BLaER1 treated with 17β-estradiol and CSF1 and Interleukin-3, amounts not matched to agents 10 nM and 100 nM (cell line): ENCODE measurements around the gene CALML5.

Source experiments
- H3K27ac ChIP-seq, 11 experiments: shearing (Covaris generic); formaldehyde crosslinking; 2 replicates each; pipeline ENCODE4 v1.8.1; 2022
- H3K27me3 ChIP-seq, 11 experiments: shearing (Covaris generic); formaldehyde crosslinking; 2 replicates each; pipeline ENCODE4 v1.8.1; 2022
- H3K36me3 ChIP-seq, 11 experiments: shearing (Covaris generic); formaldehyde crosslinking; 2 replicates each; pipeline ENCODE4 v1.8.1; 2022
- H3K4me1 ChIP-seq, 10 experiments: shearing (Covaris generic); formaldehyde crosslinking; 2 replicates each; pipeline ENCODE4 v1.8.1; 2022
- H3K4me2 ChIP-seq, 11 experiments: shearing (Covaris generic); formaldehyde crosslinking; 2 replicates each; pipeline ENCODE4 v1.8.1; 2022
- H3K4me3 ChIP-seq, 10 experiments: shearing (Covaris generic); formaldehyde crosslinking; 2 replicates each; pipeline ENCODE4 v1.8.1; 2022
- H3K9ac ChIP-seq, 11 experiments: shearing (Covaris generic); formaldehyde crosslinking; 2 replicates each; pipeline ENCODE4 v1.8.1; 2022
- H3K9me3 ChIP-seq, 11 experiments: shearing (Covaris generic); formaldehyde crosslinking; replicated peaks in 1 of 11; 2 replicates each; pipeline ENCODE4 v1.8.1; 2022
- H4K20me1 ChIP-seq, 11 experiments: shearing (Covaris generic); formaldehyde crosslinking; 2 replicates each; pipeline ENCODE4 v1.8.1; 2022
- Cebpa-rat ChIP-seq, 11 experiments: shearing (Covaris generic); IDR thresholded peaks; 2 replicates each; pipeline ENCODE4 v1.8.1; 2022

Gene CALML5

DNA sequence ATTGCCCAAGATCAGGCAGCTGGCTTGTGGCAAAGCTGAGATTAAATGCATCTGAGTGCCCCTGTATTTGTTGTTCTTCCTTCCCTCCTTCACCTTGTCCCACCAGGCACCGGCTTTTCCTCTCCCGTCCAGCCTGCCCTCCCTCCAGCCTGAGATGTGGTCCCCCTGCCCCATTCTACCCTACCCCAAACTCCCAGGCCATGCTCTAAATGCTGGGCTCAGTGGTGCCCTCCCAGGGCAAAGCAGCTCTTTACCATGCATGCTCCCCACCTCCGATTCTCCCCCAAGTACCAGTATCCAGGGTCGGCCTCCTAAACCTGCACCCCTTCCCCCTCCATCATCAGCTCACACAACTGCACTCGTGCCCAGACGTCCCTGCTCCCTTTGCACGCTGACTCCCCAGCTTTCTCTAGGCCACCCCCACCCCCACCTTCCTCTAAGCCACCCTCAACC, 36.5 kb downstream of the CALML5 start:
- Histone ChIP-seq H3K9me3 (peaks cover 0 to 4% (median 3%) of the 10 kb centered on the region in 11 experiments; a peak in 16 of 22 replicates), H3K27me3 (no peaks in the 10 kb centered on the region), H3K4me2 (peak overlapping the region in 9 of 11 experiments; percentile 42 to 81 (median 74); a peak in 16 of 22 replicates), H3K36me3 (peaks cover 2 to 31% (median 26%) of the 10 kb centered on the region in 11 experiments; a peak in 17 of 22 replicates), H3K4me1 (peaks cover 14 to 25% (median 23%) of the 10 kb centered on the region in 10 experiments), H3K9ac (no peak overlapping the region), H3K27ac (no peak overlapping the region), H3K4me3 (no peak overlapping the region), H4K20me1 (no peaks in the 10 kb centered on the region)
- TF ChIP-seq Cebpa-rat (IDR thresholded peaks at IDR 0.05) = no peak

DNA sequence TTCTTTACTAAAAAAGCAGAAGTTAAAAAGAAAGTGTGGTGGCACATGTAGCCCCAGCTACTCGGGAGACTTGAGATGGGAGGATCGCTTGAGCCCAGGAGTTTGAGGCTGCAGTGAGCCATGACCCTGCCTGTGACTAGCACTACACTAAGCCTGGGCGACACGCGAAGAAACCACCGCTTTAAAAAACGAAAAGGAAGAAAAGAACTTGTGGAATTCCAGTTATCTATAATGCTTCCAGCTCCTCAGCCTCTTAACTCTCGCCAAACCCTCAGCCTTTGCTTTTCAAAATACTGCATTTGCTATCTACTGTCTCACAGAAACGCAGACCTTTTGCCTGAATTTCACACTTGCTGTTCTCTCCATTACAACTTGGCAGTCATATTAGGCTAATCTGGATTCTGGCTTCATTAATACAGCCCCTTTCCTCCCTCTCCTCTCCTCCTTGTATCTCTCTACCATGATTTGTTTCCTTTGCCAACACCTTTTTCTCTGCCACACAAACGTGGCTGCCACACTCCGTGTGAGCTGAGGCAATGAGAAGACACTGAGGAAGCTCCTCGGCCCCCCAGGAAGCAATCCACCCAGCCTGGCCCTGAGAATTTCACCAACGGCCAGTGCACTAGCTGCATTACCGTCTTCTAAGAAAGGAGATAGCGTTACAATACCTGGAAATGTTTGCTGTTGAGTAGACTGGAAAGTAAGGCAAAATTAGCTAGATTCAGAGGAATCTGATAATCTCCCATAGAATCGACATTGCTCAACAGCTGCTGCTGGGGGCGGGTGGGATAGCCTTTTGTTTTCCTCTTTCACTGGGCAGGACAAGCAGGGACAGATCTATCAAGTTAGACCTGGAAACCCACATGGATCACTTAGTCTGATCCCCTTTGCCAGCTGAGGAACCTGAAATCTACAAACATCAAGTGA, 37.2 kb downstream of the CALML5 start:
- Histone ChIP-seq H4K20me1 (no peaks in the 10 kb centered on the region), H3K4me1 (peaks cover 14 to 25% (median 23%) of the 10 kb centered on the region in 10 experiments), H3K9me3 (no peaks in the 10 kb centered on the region), H3K4me3 (no peak overlapping the region), H3K27ac (peak overlapping the region in 5 of 11 experiments; percentile 12 to 44 (median 28); a peak in 5 of 22 replicates), H3K36me3 (peaks cover 2 to 38% (median 30%) of the 10 kb centered on the region in 11 experiments; a peak in 18 of 22 replicates), H3K9ac (peak overlapping the region in 3 of 11 experiments; percentile 4 to 7 (median 7); a peak in 2 of 22 replicates), H3K4me2 (peak overlapping the region; percentile 42 to 81 (median 74)), H3K27me3 (no peaks in the 10 kb centered on the region)
- no peak for TF ChIP-seq Cebpa-rat (IDR thresholded peaks at IDR 0.05)

DNA sequence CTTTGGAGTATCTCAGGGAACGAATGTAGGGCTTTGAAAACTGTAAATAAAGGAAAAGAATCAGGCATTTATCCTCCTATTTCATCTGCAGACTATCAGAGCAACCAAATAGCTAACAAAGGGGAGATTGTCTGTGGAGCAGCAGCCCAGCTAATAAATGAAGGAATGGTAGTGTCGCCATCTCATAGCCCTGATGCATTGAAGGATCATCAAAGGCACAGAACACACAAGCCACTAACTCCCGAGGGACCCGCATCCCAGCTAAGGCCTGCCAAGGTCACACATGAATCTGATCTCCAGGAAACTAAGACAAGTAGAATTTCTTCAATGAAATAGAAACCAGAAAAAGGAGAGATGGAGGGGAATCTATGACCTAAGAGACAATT, 38.2 kb downstream of the CALML5 start:
- H4K20me1 ChIP-seq = no peaks in the 10 kb centered on the region
- H3K4me1 ChIP-seq = peaks cover 14 to 25% (median 23%) of the 10 kb centered on the region in 10 experiments
- peaks cover 7 to 48% (median 39%) of the 10 kb centered on the region in 11 experiments; a peak in 21 of 22 replicates for H3K36me3 ChIP-seq
- H3K27ac ChIP-seq = peak overlapping the region in 4 of 11 experiments; percentile 12 to 44 (median 34); a peak in 4 of 22 replicates
- H3K4me3 ChIP-seq = no peak overlapping the region
- H3K27me3 ChIP-seq = no peaks in the 10 kb centered on the region
- H3K9me3 ChIP-seq = no peaks in the 10 kb centered on the region
- no peak overlapping the region for H3K9ac ChIP-seq
- no peak for TF ChIP-seq Cebpa-rat (IDR thresholded peaks at IDR 0.05)
- peak overlapping the region; percentile 42 to 81 (median 74); a peak in 21 of 22 replicates for H3K4me2 ChIP-seq

DNA sequence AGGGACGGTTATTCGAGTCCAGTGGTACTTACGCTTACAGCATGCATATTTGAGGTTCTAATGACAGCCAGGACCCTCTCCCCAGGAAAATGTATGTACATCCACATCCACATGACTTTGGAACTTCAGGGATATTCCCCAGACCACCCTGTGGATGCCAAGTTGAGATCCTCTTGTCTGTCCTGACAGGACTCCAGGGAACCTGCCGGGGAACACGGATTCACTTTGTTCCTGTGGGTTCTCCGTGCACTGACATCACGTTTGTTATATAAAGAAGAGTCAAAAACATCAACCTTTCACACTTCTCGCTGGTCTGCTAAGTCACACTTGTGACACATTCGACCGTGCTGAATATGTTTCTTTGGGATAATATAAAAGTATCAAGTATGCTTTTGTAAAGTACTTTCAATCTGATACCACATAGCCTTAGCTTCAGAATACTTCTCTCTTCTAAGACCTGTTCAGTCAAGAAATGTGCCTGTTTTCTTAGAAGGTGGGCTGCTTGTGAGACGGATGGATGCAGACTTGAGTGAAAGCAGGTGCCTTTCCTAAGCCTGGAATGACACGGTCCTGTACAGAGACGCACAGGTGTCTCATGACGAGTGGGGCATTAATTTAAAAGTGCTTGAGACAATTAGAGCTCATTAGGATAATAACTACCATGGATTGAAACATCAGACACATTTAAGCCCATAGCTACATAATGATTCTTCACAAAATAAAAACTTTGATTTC, 38.7 kb downstream of the CALML5 start:
- H3K27ac ChIP-seq = no peak overlapping the region
- no peak overlapping the region for H3K9ac ChIP-seq
- H3K36me3 ChIP-seq = peaks cover 7 to 53% (median 45%) of the 10 kb centered on the region in 11 experiments; a peak in 21 of 22 replicates
- H3K4me1 ChIP-seq = peaks cover 14 to 25% (median 23%) of the 10 kb centered on the region in 10 experiments
- H3K9me3 ChIP-seq = no peaks in the 10 kb centered on the region
- no peak overlapping the region for H3K4me3 ChIP-seq
- TF ChIP-seq Cebpa-rat (IDR thresholded peaks at IDR 0.05) = no peak
- H3K4me2 ChIP-seq = peak overlapping the region in 6 of 11 experiments; percentile 42 to 81 (median 72); a peak in 10 of 22 replicates
- H3K27me3 ChIP-seq = no peaks in the 10 kb centered on the region
- H4K20me1 ChIP-seq = no peaks in the 10 kb centered on the region

DNA sequence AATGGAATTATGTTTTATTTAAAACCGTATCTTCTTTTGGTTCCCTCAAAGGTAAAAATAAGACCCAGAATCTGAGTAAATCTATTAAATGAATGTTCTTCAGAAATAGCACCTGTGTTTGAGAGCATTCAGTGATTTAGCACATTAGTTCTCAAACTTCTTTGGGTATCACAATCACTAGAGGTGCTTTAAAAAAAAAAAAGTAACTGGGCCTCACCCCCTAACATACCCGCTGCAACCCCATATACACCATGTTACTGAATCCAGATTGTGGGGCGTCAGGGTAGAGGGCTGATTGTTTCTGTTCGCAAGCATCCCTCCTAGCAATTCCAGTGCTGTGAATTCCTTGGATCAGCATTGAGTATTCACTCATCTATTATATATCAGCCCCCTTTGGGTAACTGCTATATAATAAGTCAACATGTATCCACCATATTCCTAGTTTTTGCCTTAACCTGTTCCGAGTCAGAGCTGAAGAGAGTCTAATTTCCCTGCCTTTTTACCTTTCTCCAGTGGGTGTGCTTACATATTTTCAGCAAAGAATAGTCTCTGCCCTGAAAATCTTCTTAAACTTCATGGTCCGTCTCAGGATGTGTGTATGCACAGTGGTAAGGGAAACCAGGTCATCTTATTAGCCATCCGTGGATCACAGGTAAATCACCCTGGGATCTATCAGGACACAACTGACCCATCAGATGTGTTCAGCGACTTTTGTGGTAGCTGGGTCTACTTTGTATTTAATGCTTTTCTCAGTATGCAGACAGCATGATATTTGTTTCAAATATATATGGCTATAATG, 40.2 kb downstream of the CALML5 start:
- Histone ChIP-seq H3K4me1 (peaks cover 14 to 25% (median 23%) of the 10 kb centered on the region in 10 experiments), H4K20me1 (no peaks in the 10 kb centered on the region), H3K9me3 (no peaks in the 10 kb centered on the region), H3K9ac (no peak overlapping the region), H3K27me3 (no peaks in the 10 kb centered on the region), H3K36me3 (peaks cover 18 to 68% (median 59%) of the 10 kb centered on the region in 11 experiments; a peak in 21 of 22 replicates), H3K27ac (no peak overlapping the region), H3K4me3 (no peak overlapping the region), H3K4me2 (no peak overlapping the region)
- no peak for TF ChIP-seq Cebpa-rat (IDR thresholded peaks at IDR 0.05)

DNA sequence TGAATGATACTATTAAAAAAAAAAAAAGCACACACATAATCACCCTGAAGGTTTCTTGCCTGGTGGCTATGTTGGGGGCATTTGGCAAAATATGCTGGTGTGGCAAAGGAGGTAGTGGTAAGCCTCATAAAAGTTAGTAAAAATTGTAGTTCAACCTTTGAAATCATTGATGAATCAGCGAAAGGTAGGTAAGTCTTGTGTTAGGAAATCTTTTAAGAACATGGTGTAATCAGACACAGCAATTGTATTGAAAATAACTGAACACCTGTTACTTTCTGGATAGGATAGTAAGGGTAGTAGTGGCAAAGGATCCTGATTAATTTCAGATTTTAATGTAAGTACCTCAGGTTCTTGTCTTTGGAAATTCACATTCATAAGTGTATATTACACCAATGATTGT, 40.9 kb downstream of the CALML5 start:
- no peaks in the 10 kb centered on the region for H4K20me1 ChIP-seq

DNA sequence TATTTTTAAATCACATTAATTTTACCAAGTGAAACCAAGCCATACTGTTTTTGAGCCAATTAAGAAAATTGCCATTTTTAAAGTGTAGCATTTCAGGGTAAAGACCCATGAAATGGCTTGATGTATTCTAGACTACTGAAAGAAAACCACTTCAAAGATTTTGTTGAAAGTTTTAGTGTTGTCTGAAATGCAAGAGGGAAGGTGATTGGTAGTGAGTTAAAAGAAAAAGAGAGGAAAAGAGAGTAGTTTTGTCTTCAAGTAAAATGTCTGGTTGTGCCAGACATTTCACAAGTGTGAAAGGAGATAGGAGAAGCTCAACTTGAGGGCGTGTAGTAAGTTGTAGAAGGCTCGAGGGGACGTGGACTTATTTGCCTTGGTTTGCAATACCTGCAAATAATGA, 41.6 kb downstream of the CALML5 start:
- Histone ChIP-seq H3K27ac (no peak overlapping the region), H3K9ac (no peak overlapping the region), H3K4me3 (no peak overlapping the region), H3K36me3 (peaks cover 23 to 82% (median 73%) of the 10 kb centered on the region in 11 experiments; a peak in 21 of 22 replicates), H4K20me1 (no peaks in the 10 kb centered on the region), H3K4me1 (peaks cover 14 to 22% (median 20%) of the 10 kb centered on the region in 10 experiments), H3K4me2 (no peak overlapping the region), H3K27me3 (no peaks in the 10 kb centered on the region), H3K9me3 (no peaks in the 10 kb centered on the region)
- TF ChIP-seq Cebpa-rat (IDR thresholded peaks at IDR 0.05) = no peak

More for the DNA sequence above, 40.9 kb downstream of the CALML5 start:
- Histone ChIP-seq H3K9me3 (no peaks in the 10 kb centered on the region), H3K27ac (no peak overlapping the region), H3K36me3 (peaks cover 23 to 75% (median 66%) of the 10 kb centered on the region in 11 experiments; a peak in 21 of 22 replicates), H3K9ac (no peak overlapping the region), H3K4me1 (peaks cover 14 to 25% (median 23%) of the 10 kb centered on the region in 10 experiments), H3K4me2 (no peak overlapping the region), H3K4me3 (no peak overlapping the region), H3K27me3 (no peaks in the 10 kb centered on the region)
- TF ChIP-seq Cebpa-rat (IDR thresholded peaks at IDR 0.05) = no peak

DNA sequence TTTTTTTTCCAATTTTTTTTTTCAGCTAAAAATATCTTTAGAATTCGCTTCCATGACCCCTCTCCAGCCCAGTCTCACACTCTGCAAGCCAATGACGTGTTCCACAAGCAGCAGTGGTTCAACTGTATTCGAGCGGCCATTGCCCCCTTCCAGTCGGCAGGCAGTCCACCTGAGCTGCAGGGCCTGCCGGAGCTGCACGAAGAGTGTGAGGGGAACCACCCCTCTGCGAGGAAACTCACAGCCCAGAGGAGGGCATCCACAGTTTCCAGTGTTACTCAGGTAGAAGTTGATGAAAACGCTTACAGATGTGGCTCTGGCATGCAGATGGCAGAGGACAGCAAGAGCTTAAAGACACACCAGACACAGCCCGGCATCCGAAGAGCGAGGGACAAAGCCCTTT, 42.8 kb downstream of the CALML5 start:
- H3K4me3 ChIP-seq = no peak overlapping the region
- no peak overlapping the region for H3K27ac ChIP-seq
- H3K9me3 ChIP-seq = no peaks in the 10 kb centered on the region
- no peak for TF ChIP-seq Cebpa-rat (IDR thresholded peaks at IDR 0.05)
- H3K27me3 ChIP-seq = no peaks in the 10 kb centered on the region
- H3K9ac ChIP-seq = no peak overlapping the region
- peaks cover 23 to 94% (median 83%) of the 10 kb centered on the region in 11 experiments; a peak in 21 of 22 replicates for H3K36me3 ChIP-seq
- peaks cover 5 to 10% (median 8%) of the 10 kb centered on the region in 10 experiments; a peak in 16 of 20 replicates for H3K4me1 ChIP-seq
- no peak overlapping the region for H3K4me2 ChIP-seq
- H4K20me1 ChIP-seq = no peaks in the 10 kb centered on the region
